ENCODE results near the gene NTM. TPM values are rescaled to one million over a fixed set of nuclear protein-coding genes. Genes with fewer than 3 reads are reported as not detected.

The NTM gene
- total and polyA plus RNA-seq, 7 donors = 0.07 to 1.1 (median 0.22) TPM; not detected in 2

GRCh38 chr11:131512228-131512627, 141.8 kb downstream of the NTM start:
- TF ChIP-seq CTCF (IDR thresholded peaks at IDR 0.05) = no peak
- intact Hi-C loops (cut with DNase I) = loop anchor here (5.0 kb wide), 1 partner anchor 450 kb away; no protein-coding TSS in a partner anchor
- 77 to 97% (median 82%) methylated on average over 3 of the region's 3 CpGs for WGBS, 3 donors
- Histone ChIP-seq H3K27me3 (ENCODE audit: insufficient read depth in 3 of 3, low read length in 2 of 3) (no peaks in the 10 kb centered on the region), H3K27ac (no peak overlapping the region), H3K4me1 (no peaks in the 10 kb centered on the region), H3K4me3 (no peak overlapping the region), H3K36me3 (ENCODE audit: insufficient read depth in 1 of 2, low read depth in 1 of 2) (no peaks in the 10 kb centered on the region), H3K9me3 (no peaks in the 10 kb centered on the region)
- DNase-seq (no peak), ATAC-seq (no peak)

GRCh38 chr11:131514062-131514461, 143.6 kb downstream of the NTM start:
- intact Hi-C loops (cut with DNase I) = loop anchor here (5.0 kb wide), 1 partner anchor 452 kb away; no protein-coding TSS in a partner anchor
- no peaks in the 10 kb centered on the region for H3K27me3 ChIP-seq (ENCODE audit: insufficient read depth in 3 of 3, low read length in 2 of 3)
- H3K9me3 ChIP-seq = no peaks in the 10 kb centered on the region
- ATAC-seq (no peak), DNase-seq (no peak)
- 83 to 90% (median 85%) methylated on average over 6 of the region's 6 CpGs for WGBS, 3 donors
- no peak overlapping the region for H3K4me3 ChIP-seq
- H3K4me1 ChIP-seq = no peaks in the 10 kb centered on the region
- H3K36me3 ChIP-seq (ENCODE audit: insufficient read depth in 1 of 2, low read depth in 1 of 2) = no peaks in the 10 kb centered on the region
- TF ChIP-seq CTCF (IDR thresholded peaks at IDR 0.05) = no peak
- no peak overlapping the region for H3K27ac ChIP-seq

GRCh38 chr11:131518305-131518838, 148.0 kb downstream of the NTM start:
- no peak for ATAC-seq
- no peak for DNase-seq
- no peak for TF ChIP-seq CTCF (IDR thresholded peaks at IDR 0.05)
- H3K4me3 ChIP-seq = no peak overlapping the region
- H3K27ac ChIP-seq = no peak overlapping the region
- H3K9me3 ChIP-seq = no peaks in the 10 kb centered on the region
- intact Hi-C loops (cut with DNase I) = no loop called here
- WGBS, 3 donors = 22 to 35% (median 31%) methylated on average over 1 of the region's 1 CpG
- H3K27me3 ChIP-seq (ENCODE audit: insufficient read depth in 3 of 3, low read length in 2 of 3) = no peaks in the 10 kb centered on the region
- H3K4me1 ChIP-seq = no peaks in the 10 kb centered on the region
- H3K36me3 ChIP-seq (ENCODE audit: insufficient read depth in 1 of 2, low read depth in 1 of 2) = no peaks in the 10 kb centered on the region

- Histone ChIP-seq H3K4me3 (no peak overlapping the region), H3K27ac (no peak overlapping the region), H3K4me1 (no peaks in the 10 kb centered on the region), H3K27me3 (ENCODE audit: insufficient read depth in 3 of 3, low read length in 2 of 3) (no peaks in the 10 kb centered on the region), H3K36me3 (ENCODE audit: insufficient read depth in 1 of 2, low read depth in 1 of 2) (no peaks in the 10 kb centered on the region), H3K9me3 (no peaks in the 10 kb centered on the region)
- no peak for ATAC-seq
- DNase-seq = no peak
- no peak for TF ChIP-seq CTCF (IDR thresholded peaks at IDR 0.05)
- 57 to 88% (median 70%) methylated on average over 2 of the region's 2 CpGs for WGBS, 3 donors
- intact Hi-C loops (cut with DNase I) = no loop called here
Observed at GRCh38 chr11:131522851-131523250, 152.4 kb downstream of the NTM start.

- Histone ChIP-seq H3K4me1 (no peaks in the 10 kb centered on the region), H3K9me3 (no peaks in the 10 kb centered on the region), H3K4me3 (no peak overlapping the region), H3K27me3 (ENCODE audit: insufficient read depth in 3 of 3, low read length in 2 of 3) (no peaks in the 10 kb centered on the region), H3K36me3 (ENCODE audit: insufficient read depth in 1 of 2, low read depth in 1 of 2) (no peaks in the 10 kb centered on the region), H3K27ac (no peak overlapping the region)
- WGBS, 3 donors = 12 to 19% (median 18%) methylated on average over 2 of the region's 2 CpGs
- no peak for DNase-seq
- intact Hi-C loops (cut with DNase I) = no loop called here
- no peak for TF ChIP-seq CTCF (IDR thresholded peaks at IDR 0.05)
- no peak for ATAC-seq
Observed at GRCh38 chr11:131530407-131530806, 160.0 kb downstream of the NTM start.

Data from psoas muscle (tissue), 8 donors.